HepG2 (cell line): ENCODE results near the gene ZBED1.

Experiments used
- CBFB ChIP-seq: sonication (generic); formaldehyde crosslinking; IDR thresholded peaks from 2 replicates; pipeline ENCODE4 v1.4.0; 2020; ENCODE audit warnings: missing genetic modification reagents
- CEBPB ChIP-seq: IDR thresholded peaks from 2 replicates; pipeline ENCODE4 v1.6.1; 2011; ENCODE audit warnings: low read depth, low read length, improper control_type of control experiment, borderline replicate concordance
- CTCF ChIP-seq: sonication (generic); formaldehyde crosslinking; IDR thresholded peaks from 2 replicates; pipeline ENCODE4 v1.5.0; 2020; ENCODE audit warnings: mild to moderate bottlenecking, missing genetic modification reagents, moderate library complexity
- ELF4 ChIP-seq: sonication (generic); formaldehyde crosslinking; IDR thresholded peaks from 2 replicates; pipeline ENCODE4 v1.5.0; 2020; ENCODE audit warnings: missing genetic modification reagents, mild to moderate bottlenecking, moderate library complexity, borderline replicate concordance
- ESRRA ChIP-seq: sonication (generic); formaldehyde crosslinking; IDR thresholded peaks from 2 replicates; pipeline ENCODE4 v1.5.1; 2020; ENCODE audit warnings: mild to moderate bottlenecking, low read depth, missing genetic modification reagents
- FOXK2 ChIP-seq: fragments of 450-650 bp; IDR thresholded peaks from 2 replicates; pipeline ENCODE4 v1.6.1; 2016
- IRF1 ChIP-seq: sonication (generic); formaldehyde crosslinking; IDR thresholded peaks from 2 replicates; pipeline ENCODE4 v1.4.0; 2020; ENCODE audit warnings: low read depth, mild to moderate bottlenecking, missing genetic modification reagents
- SIN3A ChIP-seq: IDR thresholded peaks from 2 replicates; pipeline ENCODE4 v1.6.1; 2011; ENCODE audit warnings: low read depth, mild to moderate bottlenecking, control low read depth, low read length, borderline replicate concordance
- STAG1 ChIP-seq: sonication (generic); formaldehyde crosslinking; IDR thresholded peaks from 2 replicates; pipeline ENCODE4 v1.4.0; 2020; ENCODE audit warnings: missing genetic modification reagents
- TERF1 ChIP-seq: sonication (generic); formaldehyde crosslinking; IDR thresholded peaks from 2 replicates; pipeline ENCODE4 v1.8.0; 2022; ENCODE audit warnings: mild to moderate bottlenecking, missing genetic modification reagents, moderate library complexity
- TF ChIP-seq, protein P1 (sequence below): sonication (generic); formaldehyde crosslinking; IDR thresholded peaks from 2 replicates; pipeline ENCODE4 v1.8.0; 2022; ENCODE audit warnings: mild to moderate bottlenecking, missing genetic modification reagents
- TF ChIP-seq, protein P2 (sequence below): sonication (generic); formaldehyde crosslinking; IDR thresholded peaks from 2 replicates; pipeline ENCODE4 v1.8.1; 2022; ENCODE audit warnings: mild to moderate bottlenecking, missing genetic modification reagents

DNA sequence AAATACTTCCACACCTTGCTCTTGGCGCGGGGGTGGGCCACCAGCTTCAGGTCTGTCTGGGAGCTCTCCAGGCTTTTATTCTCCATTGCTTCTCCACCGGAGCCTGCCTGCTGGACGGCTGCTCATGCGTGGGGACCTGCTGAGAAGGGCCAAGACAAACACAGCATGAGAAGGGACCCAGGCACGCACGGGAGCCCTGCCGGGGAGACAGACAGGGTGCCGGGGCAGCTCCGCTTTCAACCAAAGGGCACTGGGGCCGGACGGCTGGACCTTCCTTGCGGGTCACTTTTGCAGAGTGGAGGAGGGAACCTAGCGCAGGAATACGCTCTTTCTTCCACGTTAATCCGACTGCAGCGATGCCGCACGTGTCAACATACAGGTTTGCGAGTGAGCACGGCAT is 10.1 kb downstream of the ZBED1 start:
- TF ChIP-seq CBFB (CRISPR knock-in tag) (no peak), TERF1 (CRISPR knock-in tag) (no peak), FOXK2 (no peak), ELF4 (CRISPR knock-in tag) (no peak), SIN3A (no peak), IRF1 (CRISPR knock-in tag) (no peak), STAG1 (CRISPR knock-in tag) (no peak), CEBPB (no peak), ESRRA (CRISPR knock-in tag) (no peak), CTCF (CRISPR knock-in tag) (no peak)
- TF ChIP-seq, protein P1, sequence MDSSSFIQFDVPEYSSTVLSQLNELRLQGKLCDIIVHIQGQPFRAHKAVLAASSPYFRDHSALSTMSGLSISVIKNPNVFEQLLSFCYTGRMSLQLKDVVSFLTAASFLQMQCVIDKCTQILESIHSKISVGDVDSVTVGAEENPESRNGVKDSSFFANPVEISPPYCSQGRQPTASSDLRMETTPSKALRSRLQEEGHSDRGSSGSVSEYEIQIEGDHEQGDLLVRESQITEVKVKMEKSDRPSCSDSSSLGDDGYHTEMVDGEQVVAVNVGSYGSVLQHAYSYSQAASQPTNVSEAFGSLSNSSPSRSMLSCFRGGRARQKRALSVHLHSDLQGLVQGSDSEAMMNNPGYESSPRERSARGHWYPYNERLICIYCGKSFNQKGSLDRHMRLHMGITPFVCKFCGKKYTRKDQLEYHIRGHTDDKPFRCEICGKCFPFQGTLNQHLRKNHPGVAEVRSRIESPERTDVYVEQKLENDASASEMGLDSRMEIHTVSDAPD (CRISPR knock-in tag): no peak
- TF ChIP-seq, protein P2, sequence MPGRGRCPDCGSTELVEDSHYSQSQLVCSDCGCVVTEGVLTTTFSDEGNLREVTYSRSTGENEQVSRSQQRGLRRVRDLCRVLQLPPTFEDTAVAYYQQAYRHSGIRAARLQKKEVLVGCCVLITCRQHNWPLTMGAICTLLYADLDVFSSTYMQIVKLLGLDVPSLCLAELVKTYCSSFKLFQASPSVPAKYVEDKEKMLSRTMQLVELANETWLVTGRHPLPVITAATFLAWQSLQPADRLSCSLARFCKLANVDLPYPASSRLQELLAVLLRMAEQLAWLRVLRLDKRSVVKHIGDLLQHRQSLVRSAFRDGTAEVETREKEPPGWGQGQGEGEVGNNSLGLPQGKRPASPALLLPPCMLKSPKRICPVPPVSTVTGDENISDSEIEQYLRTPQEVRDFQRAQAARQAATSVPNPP (CRISPR knock-in tag): no peak
